ENCODE measurements around the gene TEAD3.

TEAD3 gene

DNA sequence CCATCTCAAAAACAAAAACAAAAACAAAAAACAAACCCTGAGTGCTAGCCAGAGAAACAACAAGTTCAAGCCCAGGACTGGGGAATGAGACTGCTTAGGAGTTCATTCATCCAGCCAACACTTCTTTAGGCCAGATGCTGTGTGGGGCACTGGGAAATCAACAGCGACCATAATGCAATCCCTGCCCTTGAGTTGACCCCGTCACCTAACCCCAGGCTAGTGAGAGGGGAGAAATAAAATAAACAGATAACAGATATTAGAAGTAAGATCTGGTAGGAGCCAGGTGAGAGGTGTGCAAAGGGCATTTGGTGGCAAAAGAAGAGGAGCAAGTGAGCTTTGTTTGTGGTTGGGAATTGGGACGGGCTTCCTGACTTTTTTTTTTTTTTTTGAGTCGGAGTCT is 33.6 kb downstream of the TEAD3 start:
- TF ChIP-seq EGR1 (IDR thresholded peaks at IDR 0.05) (no peak), CREB1 (IDR thresholded peaks at IDR 0.05; ENCODE audit: low read depth) (no peak), NFIC (IDR thresholded peaks at IDR 0.05) (no peak), ZBTB7A (IDR thresholded peaks at IDR 0.05; ENCODE audit: low read depth) (no peak), TAF1 (IDR thresholded peaks at IDR 0.05; ENCODE audit: low read depth) (no peak), FOXM1 (IDR thresholded peaks at IDR 0.05; ENCODE audit: borderline replicate concordance, low read depth) (no peak), RAD21 (IDR thresholded peaks at IDR 0.05; ENCODE audit: low read depth) (no peak), TEAD4 (IDR thresholded peaks at IDR 0.05) (no peak), TCF12 (IDR thresholded peaks at IDR 0.05; ENCODE audit: low read depth) (no peak), CEBPB (IDR thresholded peaks at IDR 0.05) (no peak)
- TF ChIP-seq, protein P1, sequence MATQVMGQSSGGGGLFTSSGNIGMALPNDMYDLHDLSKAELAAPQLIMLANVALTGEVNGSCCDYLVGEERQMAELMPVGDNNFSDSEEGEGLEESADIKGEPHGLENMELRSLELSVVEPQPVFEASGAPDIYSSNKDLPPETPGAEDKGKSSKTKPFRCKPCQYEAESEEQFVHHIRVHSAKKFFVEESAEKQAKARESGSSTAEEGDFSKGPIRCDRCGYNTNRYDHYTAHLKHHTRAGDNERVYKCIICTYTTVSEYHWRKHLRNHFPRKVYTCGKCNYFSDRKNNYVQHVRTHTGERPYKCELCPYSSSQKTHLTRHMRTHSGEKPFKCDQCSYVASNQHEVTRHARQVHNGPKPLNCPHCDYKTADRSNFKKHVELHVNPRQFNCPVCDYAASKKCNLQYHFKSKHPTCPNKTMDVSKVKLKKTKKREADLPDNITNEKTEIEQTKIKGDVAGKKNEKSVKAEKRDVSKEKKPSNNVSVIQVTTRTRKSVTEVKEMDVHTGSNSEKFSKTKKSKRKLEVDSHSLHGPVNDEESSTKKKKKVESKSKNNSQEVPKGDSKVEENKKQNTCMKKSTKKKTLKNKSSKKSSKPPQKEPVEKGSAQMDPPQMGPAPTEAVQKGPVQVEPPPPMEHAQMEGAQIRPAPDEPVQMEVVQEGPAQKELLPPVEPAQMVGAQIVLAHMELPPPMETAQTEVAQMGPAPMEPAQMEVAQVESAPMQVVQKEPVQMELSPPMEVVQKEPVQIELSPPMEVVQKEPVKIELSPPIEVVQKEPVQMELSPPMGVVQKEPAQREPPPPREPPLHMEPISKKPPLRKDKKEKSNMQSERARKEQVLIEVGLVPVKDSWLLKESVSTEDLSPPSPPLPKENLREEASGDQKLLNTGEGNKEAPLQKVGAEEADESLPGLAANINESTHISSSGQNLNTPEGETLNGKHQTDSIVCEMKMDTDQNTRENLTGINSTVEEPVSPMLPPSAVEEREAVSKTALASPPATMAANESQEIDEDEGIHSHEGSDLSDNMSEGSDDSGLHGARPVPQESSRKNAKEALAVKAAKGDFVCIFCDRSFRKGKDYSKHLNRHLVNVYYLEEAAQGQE (IDR thresholded peaks at IDR 0.05; ENCODE audit: low read depth) = no peak
- TF ChIP-seq, protein P2, sequence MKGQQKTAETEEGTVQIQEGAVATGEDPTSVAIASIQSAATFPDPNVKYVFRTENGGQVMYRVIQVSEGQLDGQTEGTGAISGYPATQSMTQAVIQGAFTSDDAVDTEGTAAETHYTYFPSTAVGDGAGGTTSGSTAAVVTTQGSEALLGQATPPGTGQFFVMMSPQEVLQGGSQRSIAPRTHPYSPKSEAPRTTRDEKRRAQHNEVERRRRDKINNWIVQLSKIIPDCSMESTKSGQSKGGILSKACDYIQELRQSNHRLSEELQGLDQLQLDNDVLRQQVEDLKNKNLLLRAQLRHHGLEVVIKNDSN (IDR thresholded peaks at IDR 0.05) = no peak
- TF ChIP-seq, protein P3, sequence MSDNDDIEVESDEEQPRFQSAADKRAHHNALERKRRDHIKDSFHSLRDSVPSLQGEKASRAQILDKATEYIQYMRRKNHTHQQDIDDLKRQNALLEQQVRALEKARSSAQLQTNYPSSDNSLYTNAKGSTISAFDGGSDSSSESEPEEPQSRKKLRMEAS (IDR thresholded peaks at IDR 0.05) = no peak

DNA sequence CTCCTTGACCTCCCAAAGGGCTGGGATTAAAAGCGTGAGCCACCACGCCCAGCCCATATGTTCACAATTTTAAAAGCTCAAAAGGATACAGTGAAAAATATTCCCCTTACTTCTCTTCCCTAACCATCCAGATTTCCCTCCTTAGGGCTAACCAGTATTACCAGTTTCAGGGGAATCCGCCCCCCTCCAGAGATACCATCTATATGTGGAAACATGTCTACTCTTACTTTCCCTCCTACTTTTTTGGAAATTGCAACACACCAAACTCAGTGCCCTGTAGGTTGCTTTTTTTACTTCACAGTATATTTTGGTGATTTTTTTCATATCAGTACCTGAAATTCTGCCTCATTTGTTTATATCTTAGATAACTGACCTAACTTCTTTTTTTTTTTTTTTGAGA is 35.6 kb downstream of the TEAD3 start:
- TF ChIP-seq ZBTB7A (IDR thresholded peaks at IDR 0.05; ENCODE audit: low read depth) = no peak
- 0 out of 2 replicates have a peak, but pooled peaks have one; percentile 35 for TF ChIP-seq CEBPB (IDR thresholded peaks at IDR 0.05)

DNA sequence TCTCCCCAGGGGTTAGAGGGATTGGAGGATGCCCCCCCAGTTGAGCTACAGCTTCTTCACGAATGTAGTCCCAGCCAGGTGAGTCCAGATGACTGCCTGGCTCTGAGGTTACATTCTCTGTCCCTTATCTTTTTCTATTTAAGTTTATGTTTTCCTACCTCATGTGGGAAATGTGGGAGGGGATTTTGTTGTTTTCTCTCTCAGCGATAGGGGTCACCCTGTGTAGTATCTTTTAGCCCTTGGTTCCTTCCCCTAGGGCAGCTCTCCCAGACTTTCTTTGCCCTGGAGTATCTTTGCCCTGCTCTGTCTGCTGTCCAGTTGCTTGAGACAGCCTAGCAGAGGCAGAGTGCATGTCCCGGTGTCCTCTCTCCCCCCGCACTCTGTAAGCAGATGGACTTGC is 39.0 kb downstream of the TEAD3 start:
- TF ChIP-seq EGR1 (IDR thresholded peaks at IDR 0.05) (no peak), EP300 (IDR thresholded peaks at IDR 0.05; ENCODE audit: borderline replicate concordance) (no peak), FOXM1 (IDR thresholded peaks at IDR 0.05; ENCODE audit: borderline replicate concordance, low read depth) (no peak), CREB1 (IDR thresholded peaks at IDR 0.05; ENCODE audit: low read depth) (no peak), NFIC (IDR thresholded peaks at IDR 0.05) (no peak)
- TF ChIP-seq, protein P1 (IDR thresholded peaks at IDR 0.05; ENCODE audit: low read depth) = no peak
- TF ChIP-seq, protein P2 (IDR thresholded peaks at IDR 0.05) = no peak
- TF ChIP-seq, protein P3 (IDR thresholded peaks at IDR 0.05) = no peak

DNA sequence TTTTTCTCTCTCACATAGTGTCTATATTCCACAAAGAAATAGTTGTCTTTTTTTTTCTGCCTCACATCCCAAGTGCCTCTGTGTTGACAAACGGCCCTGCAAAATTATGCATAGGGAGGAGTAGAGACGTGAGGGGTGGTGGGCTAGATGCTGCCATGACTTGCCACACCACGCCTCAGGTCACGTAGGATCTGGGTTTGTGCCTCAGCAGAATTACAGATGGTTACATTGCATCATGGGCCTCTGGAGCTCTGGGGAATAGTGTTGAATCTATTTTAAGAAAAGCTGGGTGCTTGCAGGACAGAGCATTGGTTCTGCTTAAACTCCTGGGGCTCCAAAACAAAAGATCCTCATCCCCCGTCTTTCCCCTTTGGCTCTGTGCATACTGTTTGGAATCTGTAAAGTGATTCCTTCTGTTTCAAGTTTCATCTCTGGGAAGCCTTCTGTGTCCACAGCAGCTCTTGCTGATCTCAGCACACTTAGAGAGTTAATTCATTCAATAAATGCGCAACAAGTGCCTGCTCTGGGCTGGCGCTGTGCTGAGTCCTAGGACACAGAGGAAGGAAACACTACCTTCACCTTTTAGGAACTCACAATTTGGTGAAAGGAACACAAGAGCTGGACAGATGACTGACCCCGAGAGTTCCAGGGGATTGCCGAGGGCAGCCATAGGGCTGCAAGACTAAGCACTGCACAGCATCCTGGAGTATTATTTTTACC is 42.3 kb downstream of the TEAD3 start:
- TF ChIP-seq TCF12 (IDR thresholded peaks at IDR 0.05; ENCODE audit: low read depth) = no peak
- no peak for TF ChIP-seq ZBTB7A (IDR thresholded peaks at IDR 0.05; ENCODE audit: low read depth)
- no peak for TF ChIP-seq YY1 (IDR thresholded peaks at IDR 0.05; ENCODE audit: low read depth)
- TF ChIP-seq EGR1 (IDR thresholded peaks at IDR 0.05) = no peak
- no peak for TF ChIP-seq RAD21 (IDR thresholded peaks at IDR 0.05; ENCODE audit: low read depth)
- TF ChIP-seq, protein P3 (IDR thresholded peaks at IDR 0.05) = no peak
- TF ChIP-seq, protein P1 (IDR thresholded peaks at IDR 0.05; ENCODE audit: low read depth) = no peak

DNA sequence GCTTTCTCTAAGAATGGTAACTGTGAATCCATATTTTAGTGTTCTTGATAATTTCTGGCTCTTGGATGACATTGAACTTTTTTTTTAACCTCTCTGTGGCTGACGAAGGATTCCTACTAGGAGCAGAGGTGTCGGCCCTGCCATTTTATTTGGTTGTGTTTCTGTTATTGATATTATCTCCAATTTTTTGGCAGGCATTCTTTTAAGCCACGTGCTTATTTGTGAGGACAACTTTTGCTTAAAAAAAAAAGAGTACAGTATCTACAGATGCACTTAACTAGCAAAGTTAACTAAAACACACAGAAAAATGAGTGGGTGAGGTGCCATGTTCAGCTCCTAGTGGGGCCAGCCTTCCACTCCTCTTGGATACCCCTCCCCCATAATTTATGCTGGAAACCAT is 43.6 kb downstream of the TEAD3 start:
- TF ChIP-seq, protein P1 (IDR thresholded peaks at IDR 0.05; ENCODE audit: low read depth) = no peak
- TF ChIP-seq CREB1 (IDR thresholded peaks at IDR 0.05; ENCODE audit: low read depth) (no peak), YY1 (IDR thresholded peaks at IDR 0.05; ENCODE audit: low read depth) (no peak), CEBPB (IDR thresholded peaks at IDR 0.05) (no peak)
